Activated T-helper 9 cell treated with anti-CD3 and anti-CD28 coated beads, Interleukin-2, amount 50 U/mL, for 16 hours (primary cell): Measurements from ENCODE around the gene S100A16.
A peak's percentile ranks its signal among the peaks of the same experiment; 100 is the strongest.
"Not testable (repeated sequence)": the region's sequence is repeated elsewhere in the genome, so short reads cannot be mapped to it uniquely, and the experiment has no call there.

Experiments used
- DNase-seq: peaks from one replicate; pipeline ENCODE4 v3.0.0-alpha.2; 2020; ENCODE audit warnings: low read depth

S100A16 gene, protein sequence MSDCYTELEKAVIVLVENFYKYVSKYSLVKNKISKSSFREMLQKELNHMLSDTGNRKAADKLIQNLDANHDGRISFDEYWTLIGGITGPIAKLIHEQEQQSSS

GRCh38 chr1:153612755-153613331 lies at the start of gene S100A16:
TSS of gene S100A16 (minus strand) at chr1:153613137. CDS start at chr1:153608151, 4,986 bp downstream.
- DNase-seq, result no peak

DNA sequence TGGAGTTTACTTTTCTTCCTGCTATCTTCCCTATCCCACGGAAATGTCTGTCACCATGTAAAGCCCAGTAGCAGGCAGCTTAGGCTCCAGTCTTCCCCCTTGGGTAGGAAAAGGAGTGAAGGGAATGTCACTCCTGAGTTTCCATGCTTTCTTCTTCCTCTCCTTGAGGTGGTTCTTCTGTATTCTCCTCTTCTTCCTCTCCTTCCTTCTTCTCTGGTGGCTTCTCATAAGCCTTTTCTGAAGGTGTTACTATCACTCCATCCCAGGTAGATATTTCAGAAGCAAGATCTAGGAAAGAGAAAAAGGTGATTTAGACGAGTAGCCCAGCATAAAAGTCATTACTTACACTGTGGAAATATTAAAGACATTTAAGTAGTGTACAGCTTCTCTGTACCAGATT lies 49.3 kb upstream of the S100A16 start:
- DNase-seq, result no peak

DNA sequence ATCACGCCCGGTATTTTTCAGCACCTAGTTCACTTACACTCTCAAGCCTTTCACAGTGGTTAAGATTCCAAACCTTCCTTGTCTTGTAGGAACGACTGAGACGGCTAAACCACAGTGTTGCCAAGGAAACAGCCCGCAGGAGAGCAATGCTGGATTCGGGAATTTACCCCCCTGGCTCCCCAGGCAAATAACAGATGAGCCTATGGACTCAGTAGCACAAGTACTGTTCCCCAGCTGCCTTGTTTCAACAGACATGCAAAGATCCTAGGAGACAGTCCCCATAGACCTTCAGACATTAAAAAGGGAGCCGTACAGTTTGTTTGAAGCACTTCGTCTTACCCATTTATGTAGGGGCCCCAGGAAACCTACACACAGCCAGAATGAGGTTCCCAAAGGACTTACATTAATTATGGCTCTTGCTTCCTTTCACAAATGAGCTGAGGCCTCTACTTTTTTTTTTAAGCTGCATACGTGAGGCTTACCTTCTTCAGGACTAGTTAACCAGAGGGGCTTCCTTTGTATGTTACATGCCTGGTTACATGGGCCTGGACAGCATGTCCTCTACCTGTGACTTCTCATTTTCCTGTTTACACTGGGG lies 48.3 kb upstream of the S100A16 start:
- no peak for DNase-seq

DNA sequence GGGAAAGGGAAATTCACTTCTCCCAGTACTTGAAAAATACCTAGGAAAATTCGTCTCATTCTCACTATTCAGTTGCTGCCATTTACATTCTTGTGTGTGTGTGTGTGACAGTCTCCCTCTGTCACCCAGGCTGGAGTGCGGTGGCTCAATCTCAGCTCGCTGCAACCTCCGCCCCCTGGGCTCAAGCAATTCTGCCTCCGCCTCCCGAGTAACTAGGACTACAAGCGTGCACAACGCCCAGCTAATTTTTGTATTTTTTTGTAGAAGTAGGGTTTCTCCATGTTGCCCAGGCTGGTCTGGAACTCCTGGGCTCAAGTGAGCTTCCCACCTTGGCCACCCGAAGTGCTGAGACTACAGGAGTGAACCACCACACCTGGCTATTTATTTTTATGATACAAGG lies 46.7 kb upstream of the S100A16 start:
- DNase-seq, result no peak

DNA sequence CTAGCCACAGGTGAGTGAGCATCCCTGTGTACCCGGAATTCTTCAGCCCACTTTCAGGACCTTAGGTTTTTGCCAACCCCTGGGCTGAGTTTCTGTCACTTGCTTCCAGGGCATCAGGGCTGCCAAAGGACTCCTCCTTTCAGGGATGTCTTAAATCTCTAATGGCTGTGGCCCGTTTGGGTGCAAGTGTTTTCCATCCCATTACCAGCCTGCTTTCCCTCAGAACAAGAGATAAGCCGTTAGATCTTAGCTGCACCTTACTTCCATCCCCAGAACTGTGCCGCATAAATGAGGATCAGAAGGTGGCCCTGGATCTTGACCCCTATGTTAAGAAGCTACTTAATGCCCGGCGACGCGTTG lies 46.2 kb upstream of the S100A16 start:
- DNase-seq, result no peak

DNA sequence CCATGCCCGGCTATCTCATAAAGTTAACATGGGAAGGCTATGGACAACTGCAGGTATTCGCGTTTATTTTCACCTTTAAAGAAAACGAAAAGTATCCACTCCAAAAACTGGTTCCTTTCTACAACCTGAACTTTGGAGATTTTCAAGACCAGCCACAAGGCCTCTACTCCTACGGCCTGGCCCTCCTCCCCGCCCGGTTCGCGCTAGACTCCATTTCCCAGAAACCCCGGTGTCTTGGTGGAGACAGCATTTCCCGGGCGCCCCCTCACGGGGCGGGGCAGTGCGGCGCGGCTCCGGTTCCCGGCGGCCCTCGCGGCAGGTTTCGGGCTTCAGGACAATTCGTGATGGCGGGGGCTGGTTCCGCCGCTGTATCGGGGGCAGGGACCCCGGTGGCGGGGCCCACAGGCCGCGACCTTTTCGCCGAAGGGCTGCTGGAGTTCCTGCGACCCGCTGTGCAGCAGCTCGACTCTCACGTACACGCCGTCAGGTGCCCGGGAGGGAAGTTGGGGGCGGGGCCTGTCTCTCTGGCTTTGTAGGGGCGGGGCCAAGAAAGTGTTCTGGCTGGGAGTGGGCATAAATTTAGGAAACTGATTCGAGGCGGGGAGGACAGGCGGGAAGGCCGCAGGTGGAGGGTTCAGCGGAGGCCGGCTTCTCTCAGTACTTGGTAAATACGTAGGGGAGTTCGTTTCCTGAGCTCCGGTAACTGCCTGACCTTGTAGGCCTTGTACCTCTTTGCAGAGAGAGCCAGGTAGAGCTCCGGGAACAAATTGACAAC lies 45.6 kb upstream of the S100A16 start, which contains the start of gene SNAPIN:
TSS of gene SNAPIN (plus strand) at position 304 of the 775 bp plus-strand sequence. CDS start at position 345, 41 bp downstream.
- peak; percentile 85 for DNase-seq

- no peak for DNase-seq
These were observed 42.4 kb upstream of the S100A16 start for GRCh38 chr1:153655333-153655732.

DNA sequence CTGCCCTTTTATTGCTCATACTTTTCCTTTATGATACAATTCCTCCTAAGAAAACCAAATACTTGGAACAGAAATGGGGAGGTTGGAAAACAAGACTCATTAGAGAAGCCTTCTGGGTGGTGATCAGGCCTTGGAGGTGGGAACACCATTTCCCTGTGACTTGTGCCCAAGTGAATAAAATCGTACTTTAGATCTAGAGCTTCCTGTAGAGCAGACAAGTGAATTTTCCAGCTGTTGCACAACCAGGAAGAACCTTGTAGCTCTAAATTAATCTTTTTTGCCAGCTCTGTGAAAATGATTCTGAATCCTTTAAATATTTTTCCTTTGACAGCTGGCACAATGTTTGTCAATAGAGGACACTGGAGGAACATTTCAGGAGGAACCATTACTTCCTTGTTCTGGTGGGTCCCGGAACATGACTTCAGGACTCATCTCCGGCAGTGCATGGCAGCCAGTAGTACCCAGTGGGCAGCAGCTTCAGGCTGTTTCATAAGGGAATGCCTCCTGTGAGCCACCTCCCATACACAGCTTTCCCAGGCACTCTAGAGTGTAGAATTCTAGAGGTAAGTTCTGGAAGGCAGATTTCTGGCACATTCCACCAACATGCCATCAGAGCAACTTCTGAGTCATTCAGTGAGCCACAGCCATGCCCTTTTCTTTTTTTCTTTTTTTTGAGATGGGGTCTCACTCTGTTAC lies 40.0 kb upstream of the S100A16 start:
- no peak for DNase-seq

DNA sequence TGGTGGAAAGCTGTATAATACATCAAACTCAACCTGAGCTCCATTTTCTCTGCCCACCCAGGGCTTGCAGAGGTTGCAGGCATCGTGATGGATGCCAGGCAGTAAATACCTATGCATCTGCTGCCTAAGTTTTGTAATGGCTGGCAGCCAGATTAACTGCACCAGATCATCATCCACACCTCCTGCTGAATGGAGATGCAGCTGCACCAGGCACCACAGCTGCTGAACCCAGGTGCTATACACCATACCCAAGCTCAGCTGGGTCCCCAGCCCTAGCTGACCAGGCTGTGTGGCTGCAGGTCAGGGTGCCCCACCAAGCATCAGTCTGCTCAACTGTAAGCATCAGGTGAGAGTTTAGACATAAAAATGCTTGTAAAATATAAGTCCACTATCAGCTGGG lies 38.8 kb upstream of the S100A16 start:
- DNase-seq, result no peak

- no peak for DNase-seq
These were observed 36.9 kb upstream of the S100A16 start for GRCh38 chr1:153649863-153650235.

- no peak for DNase-seq
These were observed 36.4 kb upstream of the S100A16 start for GRCh38 chr1:153649137-153649862.

DNA sequence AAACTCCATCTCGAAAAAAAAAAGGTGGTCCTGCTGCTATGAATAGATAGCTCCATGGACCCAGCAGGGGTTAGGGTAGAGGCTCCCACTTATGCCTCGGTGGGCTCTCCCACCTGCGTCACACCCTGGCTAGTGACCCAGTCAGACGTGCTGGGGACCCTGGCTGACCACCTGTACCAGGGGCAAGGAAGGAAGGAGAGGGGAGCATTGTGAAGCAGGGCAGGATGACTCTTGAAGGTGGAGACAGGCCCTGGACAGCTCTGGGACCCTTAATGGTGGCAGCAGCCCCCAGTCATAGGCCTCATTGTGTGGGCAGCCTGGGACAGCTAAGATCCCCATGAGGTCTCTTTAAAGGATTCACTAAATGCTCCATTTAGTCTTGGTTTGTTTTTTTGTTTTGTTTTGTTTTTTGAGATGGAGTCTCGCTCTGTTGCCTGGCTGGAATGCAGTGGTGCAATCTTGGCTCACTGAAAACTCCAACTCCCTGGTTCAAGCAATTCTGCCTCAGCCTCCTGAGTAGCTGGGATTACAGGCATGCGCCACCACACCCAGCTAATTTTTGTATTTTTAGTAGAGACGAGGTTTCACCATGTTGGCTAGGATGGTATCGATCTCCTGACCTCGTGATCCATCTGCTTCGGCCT lies 35.2 kb upstream of the S100A16 start:
- no peak for DNase-seq

DNA sequence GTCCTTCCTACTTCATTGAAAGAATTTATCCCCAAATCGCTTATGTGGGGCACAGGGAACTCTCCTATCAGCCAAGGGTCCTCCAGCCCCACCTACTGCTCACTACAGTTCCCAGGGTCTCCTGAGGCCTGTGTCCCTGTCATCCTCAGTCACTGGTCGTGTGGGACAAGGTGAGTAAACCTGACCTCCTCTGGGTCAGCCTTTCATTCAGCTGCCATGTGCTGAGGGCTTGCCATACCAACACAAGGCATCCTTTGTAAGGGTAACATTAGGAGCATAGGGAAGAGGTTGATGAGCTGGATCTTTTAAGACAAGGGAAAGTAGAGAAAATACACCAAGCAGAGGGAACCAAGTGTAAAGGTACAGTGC lies 34.4 kb upstream of the S100A16 start:
- no peak for DNase-seq

GRCh38 chr1:153646672-153647345 lies 33.9 kb upstream of the S100A16 start:
- no peak for DNase-seq

- DNase-seq, result no peak
These were observed 30.9 kb upstream of the S100A16 start for GRCh38 chr1:153643816-153644215.

- no peak for DNase-seq
These were observed 30.2 kb upstream of the S100A16 start for GRCh38 chr1:153643100-153643499.

DNA sequence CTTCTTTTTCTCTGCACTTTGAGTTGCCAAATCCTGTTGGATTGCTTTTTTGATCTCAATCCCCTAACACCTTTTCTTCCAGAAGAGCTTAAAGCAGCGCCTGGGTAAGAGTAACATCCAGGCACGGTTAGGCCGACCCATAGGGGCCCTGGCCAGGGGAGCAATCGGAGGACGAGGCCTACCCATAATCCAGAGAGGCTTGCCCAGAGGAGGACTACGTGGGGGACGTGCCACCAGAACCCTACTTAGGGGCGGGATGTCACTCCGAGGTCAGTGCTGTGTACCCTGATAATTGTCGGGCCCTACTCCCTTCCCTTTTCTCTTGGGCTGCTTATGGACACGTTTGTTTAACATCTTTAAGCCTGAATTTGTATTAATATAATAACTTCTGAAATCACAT lies 29.2 kb upstream of the S100A16 start:
- DNase-seq, result no peak

DNA sequence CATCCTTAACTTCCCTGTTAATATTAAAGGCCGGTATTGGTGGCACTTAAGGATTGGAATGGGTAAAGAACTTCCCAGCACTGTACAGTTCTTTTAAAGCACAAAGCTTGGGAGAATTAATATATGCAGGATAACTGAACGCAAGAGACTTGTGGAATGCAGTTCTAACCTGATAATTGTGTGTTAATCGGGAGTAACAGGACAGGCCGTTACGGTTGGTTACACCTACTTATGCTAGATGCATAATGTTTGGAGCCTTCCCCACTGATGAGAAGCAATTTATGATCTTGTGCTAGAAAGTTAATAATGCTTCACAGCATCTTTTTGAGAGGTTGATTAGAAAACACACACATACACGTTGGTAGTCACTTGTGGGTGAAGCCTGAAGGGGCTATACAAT lies 27.9 kb upstream of the S100A16 start:
- no peak for DNase-seq

DNA sequence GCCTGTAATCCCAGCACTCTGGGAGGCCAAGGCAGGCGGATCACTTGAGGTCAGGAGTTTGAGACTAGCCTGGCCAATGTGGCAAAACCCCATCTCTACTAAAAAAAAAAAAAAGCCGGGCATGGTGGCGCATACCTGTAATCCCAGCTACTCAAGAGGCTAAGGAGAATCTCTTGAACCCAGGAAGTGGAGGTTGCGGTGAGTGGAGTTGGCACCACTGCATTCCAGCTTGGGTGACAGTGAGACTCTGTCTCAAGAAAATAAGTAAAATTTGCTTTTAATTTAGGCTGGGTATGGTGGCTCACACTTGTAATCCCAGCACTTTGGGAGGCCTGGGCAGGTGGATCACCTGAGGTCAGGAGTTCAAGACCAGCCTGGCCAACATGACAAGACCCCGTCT lies 27.3 kb upstream of the S100A16 start:
- DNase-seq, result not testable (repeated sequence)

DNA sequence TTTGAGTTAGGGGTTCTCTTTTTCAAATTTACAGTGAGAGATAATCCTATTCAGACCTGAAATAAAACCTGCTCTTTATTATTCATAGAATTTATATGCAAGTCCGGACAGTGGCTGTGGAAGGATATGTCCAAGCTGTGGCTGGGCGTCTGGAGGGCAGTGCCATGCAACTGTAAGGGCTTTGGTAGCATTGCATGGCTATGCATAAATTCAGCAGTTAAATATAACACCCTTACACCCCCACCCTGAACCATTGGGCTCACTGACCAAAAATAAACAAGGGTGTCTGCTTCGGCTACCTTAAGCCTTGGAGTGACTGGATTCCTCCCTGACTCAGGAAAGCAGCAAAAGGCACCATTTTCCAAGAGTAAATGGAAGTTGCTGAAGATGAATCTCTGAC lies 26.3 kb upstream of the S100A16 start:
- no peak for DNase-seq

DNA sequence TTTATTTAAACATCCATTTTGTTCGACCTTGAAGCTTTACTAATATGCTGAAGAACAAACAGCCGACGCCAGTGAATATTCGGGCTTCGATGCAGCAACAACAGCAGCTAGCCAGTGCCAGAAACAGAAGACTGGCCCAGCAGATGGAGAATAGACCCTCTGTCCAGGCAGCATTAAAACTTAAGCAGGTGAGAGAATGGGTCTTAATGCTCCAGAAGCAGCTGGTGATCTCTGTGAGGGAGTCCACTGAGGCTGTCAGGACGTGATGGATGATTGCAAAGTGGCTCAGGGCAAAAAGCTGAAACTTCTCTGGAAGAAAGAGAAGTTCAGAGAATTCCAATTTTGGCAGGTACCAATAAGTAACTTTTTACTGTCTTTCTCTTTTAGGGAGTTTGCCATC lies 25.3 kb upstream of the S100A16 start:
- DNase-seq, result no peak
